Panc1 (cell line): ENCODE measurements around the gene WNT5B. TPM values are rescaled to one million over a fixed set of nuclear protein-coding genes. Genes with fewer than 3 reads are reported as not detected.

ENCODE experiments used
- ATAC-seq: fragments of 200-7000 bp; cut with Tn5 transposase; 2 replicates; pipeline ENCODE4 v1.9.1; 2020; ENCODE audit warnings: mild to moderate bottlenecking, moderate library complexity
- BruUV-seq: library from RNA; stranded (reverse); fragments of 400-500 nt; replicated peaks from 2 replicates; lab custom pipeline; 2021; lab: Mats Ljungman, UMichigan
- CTCF ChIA-PET: fragments of 300-600 bp; sonication (Branson Sonifier 250); formaldehyde crosslinking; loops from one replicate; lab custom pipeline; 2022; ENCODE audit warnings: antibody characterized with exemption; lab: Charles Lee
- POLR2A ChIA-PET: fragments of 300-600 bp; sonication (Branson Sonifier 250); formaldehyde crosslinking; loops from one replicate; lab custom pipeline; 2022; ENCODE audit warnings: antibody characterized with exemption; lab: Charles Lee
- DNase-seq: peaks from one replicate; pipeline ENCODE4 v3.0.0-alpha.2; 2010; ENCODE audit warnings: low read depth, low spot score
- H3K27ac ChIP-seq: 2 replicates; pipeline ENCODE4 v1.5.1; 2011; ENCODE audit warnings: mild to moderate bottlenecking, low read length, inconsistent platforms
- H3K27me3 ChIP-seq: fragments of 200-500 bp; sonication (Bioruptor generic); 2 replicates; pipeline ENCODE4 v1.6.0; 2014; ENCODE audit warnings: low read length, inconsistent platforms; ENCODE audit not compliant: control insufficient read depth, insufficient read depth
- H3K36me3 ChIP-seq: fragments of 200-500 bp; sonication (Bioruptor generic); 2 replicates; pipeline ENCODE4 v1.5.1; 2014; ENCODE audit warnings: inconsistent platforms, mild to moderate bottlenecking, low read length, moderate library complexity; ENCODE audit not compliant: control insufficient read depth, insufficient read depth
- H3K4me1 ChIP-seq: 2 replicates; pipeline ENCODE4 v1.5.1; 2011; ENCODE audit warnings: inconsistent platforms, mild to moderate bottlenecking, low read length, moderate library complexity; ENCODE audit not compliant: control insufficient read depth, insufficient read depth
- H3K4me3 ChIP-seq, 2 experiments: 2 replicates each; pipeline ENCODE4 v1.5.1; 2011 to 2012; ENCODE audit warnings: low read depth in 2 of 2, low read length in 2 of 2, mild to moderate bottlenecking in 2 of 2, inconsistent platforms in 1 of 2, moderate library complexity in 1 of 2
- H3K9me3 ChIP-seq: fragments of 200-500 bp; sonication (Bioruptor generic); 2 replicates; pipeline ENCODE4 v1.5.1; 2014; ENCODE audit warnings: low read depth, mild to moderate bottlenecking, inconsistent platforms, low read length, moderate library complexity; ENCODE audit not compliant: control insufficient read depth, insufficient read depth
- POLR2AphosphoS5 ChIP-seq: IDR thresholded peaks from 2 replicates; pipeline ENCODE4 v1.6.1; 2012; ENCODE audit warnings: mild to moderate bottlenecking, low read depth, low read length, moderate library complexity
- REST ChIP-seq, 2 experiments: IDR thresholded peaks; 2 replicates each; pipeline ENCODE4 v1.6.1; 2011 to 2012; ENCODE audit warnings: low read depth in 2 of 2, control low read depth in 1 of 2, low read length in 1 of 2, mild to moderate bottlenecking in 1 of 2, moderate library complexity in 1 of 2; ENCODE audit not compliant: insufficient read depth in 1 of 2
- SIN3A ChIP-seq: IDR thresholded peaks from 2 replicates; pipeline ENCODE4 v1.6.1; 2012; ENCODE audit warnings: low read depth, mild to moderate bottlenecking, low read length, moderate library complexity, borderline replicate concordance; ENCODE audit not compliant: insufficient read depth
- TCF7L2 ChIP-seq: IDR thresholded peaks from 2 replicates; pipeline ENCODE4 v1.6.1; 2011; ENCODE audit warnings: mild to moderate bottlenecking, low read depth, low read length, inconsistent platforms
- in situ Hi-C: cut with HindIII; loops from 2 replicates; pipeline ENCODE4 v1.10.0; 2016; ENCODE audit warnings: low sequenced_read_pairs, low pct_unique_long_range_greater_than_20kb
- intact Hi-C: fragments of 100-400 bp; cut with micrococcal nuclease; formaldehyde crosslinking; loops from one replicate; pipeline ENCODE4 v1.10.0; 2022; ENCODE audit not compliant: unreplicated experiment
- total RNA-seq: library from RNA; stranded (reverse); gene quantifications from one replicate; pipeline ENCODE4 v1.2.1, GENCODE V29; 2021; ENCODE audit not compliant: unreplicated experiment
- TF ChIP-seq, protein P1 (sequence below): fragments of 450-650 bp; IDR thresholded peaks from 2 replicates; pipeline ENCODE4 v1.5.1; 2017; ENCODE audit warnings: mild to moderate bottlenecking

WNT5B gene
- total RNA-seq, 1 experiment from 2014 or later: 36.9 TPM

GRCh38 chr12:1594006-1594260 is 35.1 kb upstream of the WNT5B start:
- TF ChIP-seq, protein P1, sequence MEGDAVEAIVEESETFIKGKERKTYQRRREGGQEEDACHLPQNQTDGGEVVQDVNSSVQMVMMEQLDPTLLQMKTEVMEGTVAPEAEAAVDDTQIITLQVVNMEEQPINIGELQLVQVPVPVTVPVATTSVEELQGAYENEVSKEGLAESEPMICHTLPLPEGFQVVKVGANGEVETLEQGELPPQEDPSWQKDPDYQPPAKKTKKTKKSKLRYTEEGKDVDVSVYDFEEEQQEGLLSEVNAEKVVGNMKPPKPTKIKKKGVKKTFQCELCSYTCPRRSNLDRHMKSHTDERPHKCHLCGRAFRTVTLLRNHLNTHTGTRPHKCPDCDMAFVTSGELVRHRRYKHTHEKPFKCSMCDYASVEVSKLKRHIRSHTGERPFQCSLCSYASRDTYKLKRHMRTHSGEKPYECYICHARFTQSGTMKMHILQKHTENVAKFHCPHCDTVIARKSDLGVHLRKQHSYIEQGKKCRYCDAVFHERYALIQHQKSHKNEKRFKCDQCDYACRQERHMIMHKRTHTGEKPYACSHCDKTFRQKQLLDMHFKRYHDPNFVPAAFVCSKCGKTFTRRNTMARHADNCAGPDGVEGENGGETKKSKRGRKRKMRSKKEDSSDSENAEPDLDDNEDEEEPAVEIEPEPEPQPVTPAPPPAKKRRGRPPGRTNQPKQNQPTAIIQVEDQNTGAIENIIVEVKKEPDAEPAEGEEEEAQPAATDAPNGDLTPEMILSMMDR: no peak
- TF ChIP-seq SIN3A (no peak; the same call in 1 of the 2 replicates), REST (IDR thresholded peaks at IDR 0.05; ENCODE audit: insufficient read depth in 1 of 2, low read depth in 2 of 2, low read length in 1 of 2) (no peak), POLR2AphosphoS5 (no peak; the same call in none of the 2 replicates), TCF7L2 (no peak)
- ChIA-PET CTCF (interaction anchor here (0.6 kb wide), 1 partner anchor 501 kb away, joined by 3 read pairs; no protein-coding TSS in a partner anchor), POLR2A (no interaction called here)
- H3K4me3 ChIP-seq: peak overlapping the region; percentile 50 to 57
- no peaks in the 10 kb centered on the region for H3K9me3 ChIP-seq
- in situ Hi-C loops: no loop called here
- no TSS peak for BruUV-seq
- no peaks in the 10 kb centered on the region for H3K36me3 ChIP-seq
- DNase-seq (no peak), ATAC-seq (no peak)
- H3K27me3 ChIP-seq: no peaks in the 10 kb centered on the region
- H3K27ac ChIP-seq: peak overlapping the region; percentile 60
- H3K4me1 ChIP-seq: peaks cover 42% of the 10 kb centered on the region
- intact Hi-C loops: no loop called here

DNA sequence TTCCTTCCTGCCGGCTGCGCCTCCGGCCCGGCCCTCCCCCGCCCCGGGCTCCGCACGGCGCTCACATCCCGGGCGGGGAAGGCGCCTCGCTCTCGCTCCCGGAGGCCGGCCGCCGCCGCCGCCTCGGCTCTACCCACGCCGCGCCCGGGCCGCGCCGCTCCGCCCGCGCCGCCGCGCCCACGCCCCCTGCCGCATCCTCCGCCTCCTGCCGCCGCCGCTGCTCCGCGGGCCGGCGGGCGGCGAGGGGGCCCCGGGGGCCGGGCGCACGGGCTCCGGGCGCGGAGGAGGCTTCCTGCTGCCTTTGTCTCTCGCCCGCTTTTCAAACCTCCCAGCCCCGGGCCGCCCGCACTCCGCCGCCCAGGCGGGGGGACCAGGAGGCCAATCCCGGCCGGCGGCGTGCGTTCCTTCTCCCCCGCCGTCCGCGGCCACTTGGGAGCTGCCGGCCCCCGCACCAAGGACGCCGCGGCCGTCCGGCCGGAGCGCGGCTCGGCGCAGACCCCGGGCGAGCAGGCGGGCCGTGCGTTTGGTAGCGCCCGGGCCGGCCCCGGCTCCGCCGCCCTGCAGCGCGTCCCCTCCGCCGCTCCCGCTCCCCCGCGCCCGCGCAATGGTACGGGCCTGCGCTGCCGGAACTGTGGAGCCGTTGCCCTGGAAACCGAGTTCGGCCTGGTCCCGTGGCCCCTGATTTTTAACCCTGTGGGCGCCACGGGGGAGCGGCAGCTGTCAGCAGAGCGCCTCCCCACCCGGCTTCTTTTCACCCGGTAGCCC is 34.6 kb upstream of the WNT5B start, which contains the start of gene FBXL14:
Gene FBXL14 (minus strand): TSS at position 321 of the 765 bp plus-strand sequence. CDS start 515 bp downstream, outside the sequence.
- Histone ChIP-seq H3K9me3 (no peaks in the 10 kb centered on the region), H3K4me1 (peaks cover 38% of the 10 kb centered on the region), H3K27ac (peak within 1 kb of the TSS; percentile 97), H3K4me3 (peak within 1 kb of the TSS; percentile 50 to 84), H3K36me3 (no peaks in the 10 kb centered on the region), H3K27me3 (no peaks in the 10 kb centered on the region)
- no TSS peak for BruUV-seq
- TF ChIP-seq TCF7L2 (0 out of 2 replicates have a peak, but pooled peaks have one; percentile 19), POLR2AphosphoS5 (peak; percentile 16), REST (IDR thresholded peaks at IDR 0.05; ENCODE audit: insufficient read depth in 1 of 2, low read depth in 2 of 2, low read length in 1 of 2) (no peak), SIN3A (peak; percentile 55; the same call in 1 of the 2 replicates)
- TF ChIP-seq, protein P1: no peak
- in situ Hi-C loops: no loop called here
- POLR2A ChIA-PET: no interaction called here
- intact Hi-C loops: no loop called here
- CTCF ChIA-PET: no interaction called here
- ATAC-seq (peak; percentile 73), DNase-seq (no peak)
